Cardiac septum (tissue), 1 donor: ENCODE results near the gene TLCD3B. TPM values are rescaled to one million over a fixed set of nuclear protein-coding genes. Genes with fewer than 3 reads are reported as not detected.
A peak's percentile ranks its signal among the peaks of the same experiment; 100 is the strongest.

Source experiments
- DNase-seq: peaks from one replicate; pipeline ENCODE4 v3.0.0-alpha.2; 2020; ENCODE audit warnings: low spot score
- intact Hi-C: fragments of 100-400 bp; cut with DNase I; formaldehyde crosslinking; loops from one replicate; pipeline ENCODE4 v1.14.0; 2022
- long read RNA-seq: library from polyadenylated mRNA; unstranded; transcript quantifications from one replicate; pipeline ENCODE4 v2.0.0, GENCODE V29; 2021
- total RNA-seq: library from RNA; stranded (reverse); fragmentation: NEBNext Ultra II Directional; extraction: Animal tissue kit (Norgen Biotek cat#: 25700); gene quantifications from one replicate; pipeline ENCODE4 v1.2.1, GENCODE V29; 2021
- donor health status: DM: no; HTN: no; CAD: no.

The TLCD3B gene
- total RNA-seq = not detected
- long read RNA-seq = 0 reads

- intact Hi-C loops = no loop called here
- DNase-seq = no peak
Measured at GRCh38 chr16:30030841-30031413, at the start of gene TLCD3B. Gene TLCD3B (minus strand): TSS chr16:30031271. CDS start chr16:30030527, 744 bp downstream.

- intact Hi-C loops = no loop called here
- DNase-seq = no peak
Measured at GRCh38 chr16:30079480-30079879, 48.4 kb upstream of the TLCD3B start.

- intact Hi-C loops = no loop called here
- DNase-seq = no peak
Measured at GRCh38 chr16:30078744-30079143, 47.7 kb upstream of the TLCD3B start.

GRCh38 chr16:30077656-30078055 lies 46.6 kb upstream of the TLCD3B start:
- intact Hi-C loops = no loop called here

GRCh38 chr16:30076276-30076791 lies 45.3 kb upstream of the TLCD3B start:
- DNase-seq = no peak
- intact Hi-C loops = no loop called here

More at GRCh38 chr16:30077656-30078055, 46.6 kb upstream of the TLCD3B start:
- DNase-seq = no peak

GRCh38 chr16:30075503-30076275 lies 44.6 kb upstream of the TLCD3B start, which contains the start of gene PPP4C:
Gene PPP4C (plus strand): TSS chr16:30075994. CDS start chr16:30076378, 384 bp downstream.
- DNase-seq = peak; percentile 96
- intact Hi-C loops = no loop called here

- intact Hi-C loops = no loop called here
- no peak for DNase-seq
Measured at GRCh38 chr16:30070490-30070889, 39.4 kb upstream of the TLCD3B start.

GRCh38 chr16:30069611-30070462 lies 38.8 kb upstream of the TLCD3B start:
- DNase-seq = no peak
- intact Hi-C loops = no loop called here

GRCh38 chr16:30068750-30069610 lies 37.9 kb upstream of the TLCD3B start:
- intact Hi-C loops = no loop called here
- no peak for DNase-seq

- no peak for DNase-seq
- intact Hi-C loops = no loop called here
Measured at GRCh38 chr16:30068333-30068732, 37.3 kb upstream of the TLCD3B start.

- intact Hi-C loops = no loop called here
- DNase-seq = no peak
Measured at GRCh38 chr16:30067584-30067916, 36.5 kb upstream of the TLCD3B start.

GRCh38 chr16:30066761-30067583 lies 35.9 kb upstream of the TLCD3B start:
- no peak for DNase-seq
- intact Hi-C loops = no loop called here

- DNase-seq = no peak
- intact Hi-C loops = no loop called here
Measured at GRCh38 chr16:30065943-30066760, 35.1 kb upstream of the TLCD3B start.

- DNase-seq = peak; percentile 99
- intact Hi-C loops = no loop called here
Measured at GRCh38 chr16:30065102-30065942, 34.3 kb upstream of the TLCD3B start, which contains the start of gene ALDOA. Gene ALDOA (plus strand): TSS chr16:30065760. CDS start chr16:30066898, 1,138 bp downstream.

GRCh38 chr16:30064729-30065101 lies 33.6 kb upstream of the TLCD3B start:
- intact Hi-C loops = no loop called here
- DNase-seq = no peak

- intact Hi-C loops = no loop called here
- peak; percentile 88 for DNase-seq
Measured at GRCh38 chr16:30063893-30064728, 33.0 kb upstream of the TLCD3B start.
